Liver (tissue), 3 donors: ENCODE data around the gene FTCD.

Experiments used
- GABPA ChIP-seq, 2 donors: IDR thresholded peaks in 1 of 2; conservative IDR thresholded peaks in 1 of 2; 2 replicates each; pipeline ENCODE4 v1.6.1; 2016; ENCODE audit warnings: antibody characterized with exemption in 2 of 2, mild to moderate bottlenecking in 1 of 2, moderate library complexity in 1 of 2
- JUND ChIP-seq, 2 donors: IDR thresholded peaks; 2 replicates each; pipeline ENCODE4 v1.6.1; 2016; ENCODE audit warnings: antibody characterized with exemption in 2 of 2
- RAD21 ChIP-seq, 2 donors: IDR thresholded peaks; 2 replicates each; pipeline ENCODE4 v1.6.1; 2016; ENCODE audit warnings: antibody characterized with exemption in 2 of 2, mild to moderate bottlenecking in 2 of 2
- RXRA ChIP-seq, 2 donors: IDR thresholded peaks; 2 replicates each; pipeline ENCODE4 v1.6.1; 2017 to 2018; ENCODE audit warnings: antibody characterized with exemption in 2 of 2, mild to moderate bottlenecking in 1 of 2
- TAF1 ChIP-seq: conservative IDR thresholded peaks from 2 replicates; pipeline ENCODE4 v1.6.1; 2016; ENCODE audit warnings: antibody characterized with exemption, mild to moderate bottlenecking
- YY1 ChIP-seq: IDR thresholded peaks from 2 replicates; pipeline ENCODE4 v1.6.1; 2016; ENCODE audit warnings: antibody characterized with exemption, mild to moderate bottlenecking
- TF ChIP-seq, protein P1 (sequence below): fragments of 150-350 bp; IDR thresholded peaks from 2 replicates; pipeline ENCODE4 v1.5.1; 2017; ENCODE audit warnings: improper control_type of control experiment, low read depth, low read length; ENCODE audit not compliant: missing input control
- TF ChIP-seq, protein P2 (sequence below): IDR thresholded peaks from 2 replicates; pipeline ENCODE4 v1.6.1; 2016; ENCODE audit warnings: antibody characterized with exemption
- TF ChIP-seq, protein P3 (sequence below): IDR thresholded peaks from 2 replicates; pipeline ENCODE4 v1.6.1; 2016; ENCODE audit warnings: antibody characterized with exemption, mild to moderate bottlenecking
- TF ChIP-seq, protein P4 (sequence below): IDR thresholded peaks from 2 replicates; pipeline ENCODE4 v1.6.1; 2016; ENCODE audit warnings: antibody characterized with exemption
- TF ChIP-seq, protein P5 (sequence below): IDR thresholded peaks from 2 replicates; pipeline ENCODE4 v1.6.1; 2016; ENCODE audit warnings: antibody characterized with exemption
- donor health status: healthy.
- donor health status: healthy.

DNA sequence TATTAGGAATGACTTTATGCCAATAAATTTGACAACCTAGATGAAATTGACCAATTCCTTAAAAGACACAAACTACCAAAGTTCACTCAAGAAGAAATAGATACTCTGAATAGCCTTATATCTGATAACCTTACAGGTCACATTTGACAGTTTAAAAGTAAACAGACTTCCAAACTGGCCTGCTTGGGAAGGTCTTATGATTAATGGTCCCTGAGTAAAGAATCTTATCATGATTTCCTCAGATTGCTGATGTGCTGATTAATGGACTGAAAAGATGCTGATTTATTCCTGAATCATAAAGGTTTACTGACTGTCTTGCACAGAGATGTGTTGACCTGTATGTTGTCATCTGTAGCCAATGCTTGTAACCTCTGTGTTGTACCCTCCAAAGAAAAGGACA lies 9.7 kb upstream of the FTCD start:
- TF ChIP-seq, protein P1, sequence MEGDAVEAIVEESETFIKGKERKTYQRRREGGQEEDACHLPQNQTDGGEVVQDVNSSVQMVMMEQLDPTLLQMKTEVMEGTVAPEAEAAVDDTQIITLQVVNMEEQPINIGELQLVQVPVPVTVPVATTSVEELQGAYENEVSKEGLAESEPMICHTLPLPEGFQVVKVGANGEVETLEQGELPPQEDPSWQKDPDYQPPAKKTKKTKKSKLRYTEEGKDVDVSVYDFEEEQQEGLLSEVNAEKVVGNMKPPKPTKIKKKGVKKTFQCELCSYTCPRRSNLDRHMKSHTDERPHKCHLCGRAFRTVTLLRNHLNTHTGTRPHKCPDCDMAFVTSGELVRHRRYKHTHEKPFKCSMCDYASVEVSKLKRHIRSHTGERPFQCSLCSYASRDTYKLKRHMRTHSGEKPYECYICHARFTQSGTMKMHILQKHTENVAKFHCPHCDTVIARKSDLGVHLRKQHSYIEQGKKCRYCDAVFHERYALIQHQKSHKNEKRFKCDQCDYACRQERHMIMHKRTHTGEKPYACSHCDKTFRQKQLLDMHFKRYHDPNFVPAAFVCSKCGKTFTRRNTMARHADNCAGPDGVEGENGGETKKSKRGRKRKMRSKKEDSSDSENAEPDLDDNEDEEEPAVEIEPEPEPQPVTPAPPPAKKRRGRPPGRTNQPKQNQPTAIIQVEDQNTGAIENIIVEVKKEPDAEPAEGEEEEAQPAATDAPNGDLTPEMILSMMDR = no peak
- TF ChIP-seq, protein P2, sequence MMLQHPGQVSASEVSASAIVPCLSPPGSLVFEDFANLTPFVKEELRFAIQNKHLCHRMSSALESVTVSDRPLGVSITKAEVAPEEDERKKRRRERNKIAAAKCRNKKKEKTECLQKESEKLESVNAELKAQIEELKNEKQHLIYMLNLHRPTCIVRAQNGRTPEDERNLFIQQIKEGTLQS = no peak
- TF ChIP-seq, protein P3, sequence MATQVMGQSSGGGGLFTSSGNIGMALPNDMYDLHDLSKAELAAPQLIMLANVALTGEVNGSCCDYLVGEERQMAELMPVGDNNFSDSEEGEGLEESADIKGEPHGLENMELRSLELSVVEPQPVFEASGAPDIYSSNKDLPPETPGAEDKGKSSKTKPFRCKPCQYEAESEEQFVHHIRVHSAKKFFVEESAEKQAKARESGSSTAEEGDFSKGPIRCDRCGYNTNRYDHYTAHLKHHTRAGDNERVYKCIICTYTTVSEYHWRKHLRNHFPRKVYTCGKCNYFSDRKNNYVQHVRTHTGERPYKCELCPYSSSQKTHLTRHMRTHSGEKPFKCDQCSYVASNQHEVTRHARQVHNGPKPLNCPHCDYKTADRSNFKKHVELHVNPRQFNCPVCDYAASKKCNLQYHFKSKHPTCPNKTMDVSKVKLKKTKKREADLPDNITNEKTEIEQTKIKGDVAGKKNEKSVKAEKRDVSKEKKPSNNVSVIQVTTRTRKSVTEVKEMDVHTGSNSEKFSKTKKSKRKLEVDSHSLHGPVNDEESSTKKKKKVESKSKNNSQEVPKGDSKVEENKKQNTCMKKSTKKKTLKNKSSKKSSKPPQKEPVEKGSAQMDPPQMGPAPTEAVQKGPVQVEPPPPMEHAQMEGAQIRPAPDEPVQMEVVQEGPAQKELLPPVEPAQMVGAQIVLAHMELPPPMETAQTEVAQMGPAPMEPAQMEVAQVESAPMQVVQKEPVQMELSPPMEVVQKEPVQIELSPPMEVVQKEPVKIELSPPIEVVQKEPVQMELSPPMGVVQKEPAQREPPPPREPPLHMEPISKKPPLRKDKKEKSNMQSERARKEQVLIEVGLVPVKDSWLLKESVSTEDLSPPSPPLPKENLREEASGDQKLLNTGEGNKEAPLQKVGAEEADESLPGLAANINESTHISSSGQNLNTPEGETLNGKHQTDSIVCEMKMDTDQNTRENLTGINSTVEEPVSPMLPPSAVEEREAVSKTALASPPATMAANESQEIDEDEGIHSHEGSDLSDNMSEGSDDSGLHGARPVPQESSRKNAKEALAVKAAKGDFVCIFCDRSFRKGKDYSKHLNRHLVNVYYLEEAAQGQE = no peak
- TF ChIP-seq YY1 = no peak
- TF ChIP-seq, protein P4, sequence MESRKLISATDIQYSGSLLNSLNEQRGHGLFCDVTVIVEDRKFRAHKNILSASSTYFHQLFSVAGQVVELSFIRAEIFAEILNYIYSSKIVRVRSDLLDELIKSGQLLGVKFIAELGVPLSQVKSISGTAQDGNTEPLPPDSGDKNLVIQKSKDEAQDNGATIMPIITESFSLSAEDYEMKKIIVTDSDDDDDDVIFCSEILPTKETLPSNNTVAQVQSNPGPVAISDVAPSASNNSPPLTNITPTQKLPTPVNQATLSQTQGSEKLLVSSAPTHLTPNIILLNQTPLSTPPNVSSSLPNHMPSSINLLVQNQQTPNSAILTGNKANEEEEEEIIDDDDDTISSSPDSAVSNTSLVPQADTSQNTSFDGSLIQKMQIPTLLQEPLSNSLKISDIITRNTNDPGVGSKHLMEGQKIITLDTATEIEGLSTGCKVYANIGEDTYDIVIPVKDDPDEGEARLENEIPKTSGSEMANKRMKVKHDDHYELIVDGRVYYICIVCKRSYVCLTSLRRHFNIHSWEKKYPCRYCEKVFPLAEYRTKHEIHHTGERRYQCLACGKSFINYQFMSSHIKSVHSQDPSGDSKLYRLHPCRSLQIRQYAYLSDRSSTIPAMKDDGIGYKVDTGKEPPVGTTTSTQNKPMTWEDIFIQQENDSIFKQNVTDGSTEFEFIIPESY = no peak
- TF ChIP-seq TAF1 = no peak
- TF ChIP-seq RAD21 (IDR thresholded peaks at IDR 0.05) = no peak
- TF ChIP-seq RXRA (IDR thresholded peaks at IDR 0.05) = no peak
- no peak for TF ChIP-seq GABPA (IDR thresholded peaks at IDR 0.05 in 1 of 2, conservative IDR thresholded peaks at IDR 0.05 in 1 of 2)
- TF ChIP-seq JUND (IDR thresholded peaks at IDR 0.05) = no peak
- TF ChIP-seq, protein P5, sequence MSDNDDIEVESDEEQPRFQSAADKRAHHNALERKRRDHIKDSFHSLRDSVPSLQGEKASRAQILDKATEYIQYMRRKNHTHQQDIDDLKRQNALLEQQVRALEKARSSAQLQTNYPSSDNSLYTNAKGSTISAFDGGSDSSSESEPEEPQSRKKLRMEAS = no peak
